HG03045 (cell line): Measurements from ENCODE around the gene RAB40B.

Experiments
- ATAC-seq: cut with Tn5 transposase; IDR thresholded peaks from one replicate; pipeline ENCODE4 v1.9.1; 2021; ENCODE audit warnings: mild to moderate bottlenecking, moderate library complexity; ENCODE audit not compliant: unreplicated experiment

RAB40B gene

GRCh38 chr17:82623707-82624106, 74.8 kb downstream of the RAB40B start:
- no peak for ATAC-seq

- no peak for ATAC-seq
Measured at GRCh38 chr17:82619641-82620040, 78.9 kb downstream of the RAB40B start.

GRCh38 chr17:82619211-82619610, 79.3 kb downstream of the RAB40B start:
- no peak for ATAC-seq

GRCh38 chr17:82616021-82616711, 82.3 kb downstream of the RAB40B start:
- ATAC-seq, result no peak

- no peak for ATAC-seq
Measured at GRCh38 chr17:82615084-82616020, 83.1 kb downstream of the RAB40B start.

GRCh38 chr17:82614095-82614631, 84.3 kb downstream of the RAB40B start:
- ATAC-seq, result no peak

- no peak for ATAC-seq
Measured at GRCh38 chr17:82613283-82614094, 85.0 kb downstream of the RAB40B start.

GRCh38 chr17:82611140-82612058, 87.1 kb downstream of the RAB40B start:
- no peak for ATAC-seq

GRCh38 chr17:82609655-82610054, 88.8 kb downstream of the RAB40B start:
- no peak for ATAC-seq

- no peak for ATAC-seq
Measured at GRCh38 chr17:82608816-82609215, 89.7 kb downstream of the RAB40B start.

- ATAC-seq, result no peak
Measured at GRCh38 chr17:82605939-82606600, 92.4 kb downstream of the RAB40B start.
